H9 (cell line): Measurements from ENCODE around the gene TMEM63C. TPM values are rescaled to one million over a fixed set of nuclear protein-coding genes. Genes with fewer than 3 reads are reported as not detected.

Source experiments
- DNase-seq: peaks from one replicate; pipeline ENCODE4 v3.0.0-alpha.2; 2017
- H2AFZ ChIP-seq: one replicate; pipeline ENCODE4 v1.6.1; 2013; ENCODE audit warnings: mild to moderate bottlenecking, low read length, control low read depth, moderate library complexity
- H2AK5ac ChIP-seq: 2 replicates; pipeline ENCODE4 v1.6.1; 2013; ENCODE audit warnings: low read length, control low read depth, mixed read lengths; ENCODE audit not compliant: insufficient read length
- H2BK120ac ChIP-seq: one replicate; pipeline ENCODE4 v1.6.1; 2013; ENCODE audit warnings: low read depth, mild to moderate bottlenecking, low read length, control low read depth, inconsistent platforms; ENCODE audit not compliant: poor library complexity, severe bottlenecking
- H2BK12ac ChIP-seq: 2 replicates; pipeline ENCODE4 v1.6.1; 2013; ENCODE audit warnings: low read length, control low read depth, mixed read lengths, low read depth; ENCODE audit not compliant: insufficient read length
- H2BK15ac ChIP-seq: 2 replicates; pipeline ENCODE4 v1.6.1; 2013; ENCODE audit warnings: low read depth, low read length, control low read depth
- H2BK20ac ChIP-seq: one replicate; pipeline ENCODE4 v1.6.1; 2013; ENCODE audit warnings: low read depth, mild to moderate bottlenecking, low read length, control low read depth, inconsistent platforms; ENCODE audit not compliant: poor library complexity, severe bottlenecking
- H2BK5ac ChIP-seq: 2 replicates; pipeline ENCODE4 v1.6.1; 2013; ENCODE audit warnings: low read length, control low read depth, mixed read lengths; ENCODE audit not compliant: insufficient read length
- H3K14ac ChIP-seq: 2 replicates; pipeline ENCODE4 v1.6.1; 2013; ENCODE audit warnings: low read length, control low read depth; ENCODE audit not compliant: insufficient read depth
- H3K18ac ChIP-seq: 2 replicates; pipeline ENCODE4 v1.6.1; 2013; ENCODE audit warnings: low read depth, mild to moderate bottlenecking, mixed read lengths, low read length, control low read depth; ENCODE audit not compliant: insufficient read length
- H3K23ac ChIP-seq: 2 replicates; pipeline ENCODE4 v1.6.1; 2013; ENCODE audit warnings: low read length, control low read depth, mixed read lengths, low read depth; ENCODE audit not compliant: insufficient read length
- H3K23me2 ChIP-seq: 2 replicates; pipeline ENCODE4 v1.6.1; 2013; ENCODE audit warnings: low read depth, mild to moderate bottlenecking, mixed read lengths, low read length, control low read depth; ENCODE audit not compliant: insufficient read length, poor library complexity, severe bottlenecking
- H3K27ac ChIP-seq: 2 replicates; pipeline ENCODE4 v1.5.1; 2013; ENCODE audit warnings: low read length, control low read depth, mixed read lengths, low read depth; ENCODE audit not compliant: insufficient read length
- H3K27me3 ChIP-seq: 2 replicates; pipeline ENCODE4 v1.6.1; 2013; ENCODE audit warnings: low read length, control low read depth, inconsistent platforms; ENCODE audit not compliant: insufficient read depth
- H3K4ac ChIP-seq: 2 replicates; pipeline ENCODE4 v1.6.1; 2013; ENCODE audit warnings: low read depth, mild to moderate bottlenecking, control low read depth, inconsistent platforms, low read length, moderate library complexity
- H3K4me1 ChIP-seq: 2 replicates; pipeline ENCODE4 v1.6.1; 2013; ENCODE audit warnings: low read length, control low read depth, inconsistent platforms; ENCODE audit not compliant: insufficient read depth
- H3K4me2 ChIP-seq: 2 replicates; pipeline ENCODE4 v1.6.1; 2013; ENCODE audit warnings: low read length, control low read depth, mixed read lengths; ENCODE audit not compliant: insufficient read length, insufficient read depth
- H3K56ac ChIP-seq: 2 replicates; pipeline ENCODE4 v1.6.1; 2013; ENCODE audit warnings: low read depth, mild to moderate bottlenecking, mixed read lengths, low read length, control low read depth; ENCODE audit not compliant: insufficient read length
- H3K79me1 ChIP-seq: 2 replicates; pipeline ENCODE4 v1.6.1; 2013; ENCODE audit warnings: low read depth, mild to moderate bottlenecking, moderate library complexity, low read length, control low read depth, inconsistent platforms; ENCODE audit not compliant: insufficient read depth, poor library complexity, severe bottlenecking
- H3K79me2 ChIP-seq: 2 replicates; pipeline ENCODE4 v1.6.1; 2013; ENCODE audit warnings: low read length, control low read depth, inconsistent platforms; ENCODE audit not compliant: insufficient read depth
- H3K9ac ChIP-seq: 2 replicates; pipeline ENCODE4 v1.6.1; 2013; ENCODE audit warnings: low read length, control low read depth, mixed read lengths; ENCODE audit not compliant: insufficient read length; ENCODE audit errors: extremely low read depth
- H3K9me3 ChIP-seq: one replicate; pipeline ENCODE4 v1.6.1; 2013; ENCODE audit warnings: low read depth, low read length, inconsistent platforms; ENCODE audit not compliant: control insufficient read depth
- H3T11ph ChIP-seq: one replicate; pipeline ENCODE4 v1.6.1; 2013; ENCODE audit warnings: mild to moderate bottlenecking, low read length, control low read depth, inconsistent platforms
- H4K20me1 ChIP-seq: one replicate; pipeline ENCODE4 v1.6.1; 2013; ENCODE audit not compliant: control insufficient read depth, insufficient read length, insufficient read depth
- H4K5ac ChIP-seq: 2 replicates; pipeline ENCODE4 v1.6.1; 2013; ENCODE audit warnings: low read depth, mild to moderate bottlenecking, mixed read lengths, low read length, control low read depth; ENCODE audit not compliant: insufficient read length
- H4K8ac ChIP-seq: replicated peaks from 2 replicates; pipeline ENCODE4 v1.6.1; 2013; ENCODE audit warnings: low read length, control low read depth, mixed read lengths, low read depth; ENCODE audit not compliant: insufficient read length
- H4K91ac ChIP-seq: 2 replicates; pipeline ENCODE4 v1.6.1; 2013; ENCODE audit warnings: low read depth, mild to moderate bottlenecking, moderate library complexity, mixed read lengths, low read length, control low read depth; ENCODE audit not compliant: insufficient read length
- H3K27ac Mint-ChIP-seq, 3 experiments: 2 replicates in 2 of 3; 3 replicates in 1 of 3; pipeline ENCODE4 v1.8.0; 2020 to 2021; ENCODE audit warnings: mixed read lengths in 3 of 3, mild to moderate bottlenecking in 1 of 3, moderate library complexity in 1 of 3
- H3K27me3 Mint-ChIP-seq: 2 replicates; pipeline ENCODE4 v1.8.0; 2021; ENCODE audit warnings: low read depth, mild to moderate bottlenecking, moderate library complexity, mixed read lengths
- H3K36me3 Mint-ChIP-seq, 3 experiments: 2 replicates in 2 of 3; 3 replicates in 1 of 3; pipeline ENCODE4 v1.8.0; 2020 to 2021; ENCODE audit warnings: low read depth in 3 of 3, mixed read lengths in 3 of 3; ENCODE audit not compliant: insufficient read depth in 1 of 3
- H3K4me1 Mint-ChIP-seq, 2 experiments: 2 replicates each; pipeline ENCODE4 v1.8.0; 2020; ENCODE audit warnings: mixed read lengths in 2 of 2
- H3K4me3 Mint-ChIP-seq, 2 experiments: 2 replicates in 1 of 2; 3 replicates in 1 of 2; pipeline ENCODE4 v1.8.0; 2020 to 2021; ENCODE audit warnings: mild to moderate bottlenecking in 2 of 2, mixed read lengths in 2 of 2, moderate library complexity in 1 of 2
- H3K9me3 Mint-ChIP-seq, 2 experiments: 2 replicates in 1 of 2; 3 replicates in 1 of 2; pipeline ENCODE4 v1.8.0; 2020; ENCODE audit warnings: mild to moderate bottlenecking in 2 of 2, mixed read lengths in 2 of 2, moderate library complexity in 1 of 2
- WGBS: extraction: QIAGEN DNeasy Blood & Tissue Kit; methylation state at CpG from one replicate; pipeline ENCODE4 v1.1.7; 2013; ENCODE audit warnings: missing lambda C conversion rate, low lambda C conversion rate, mixed read lengths; ENCODE audit not compliant: insufficient read length; ENCODE audit errors: extremely low coverage; 5-methylcytosine and 5-hydroxymethylcytosine counted together
- total RNA-seq: library from RNA; stranded (reverse); gene quantifications from 2 replicates; pipeline ENCODE4 v1.2.1, GENCODE V29; 2021
- TF ChIP-seq, protein P1 (sequence below): fragments of 200-600 bp; sonication (generic); conservative IDR thresholded peaks from 3 replicates; pipeline ENCODE4 v1.8.0; 2021; ENCODE audit warnings: antibody characterized with exemption, mild to moderate bottlenecking

The TMEM63C gene
- total RNA-seq, 1 experiment from 2014 or later: 2.2 TPM

DNA sequence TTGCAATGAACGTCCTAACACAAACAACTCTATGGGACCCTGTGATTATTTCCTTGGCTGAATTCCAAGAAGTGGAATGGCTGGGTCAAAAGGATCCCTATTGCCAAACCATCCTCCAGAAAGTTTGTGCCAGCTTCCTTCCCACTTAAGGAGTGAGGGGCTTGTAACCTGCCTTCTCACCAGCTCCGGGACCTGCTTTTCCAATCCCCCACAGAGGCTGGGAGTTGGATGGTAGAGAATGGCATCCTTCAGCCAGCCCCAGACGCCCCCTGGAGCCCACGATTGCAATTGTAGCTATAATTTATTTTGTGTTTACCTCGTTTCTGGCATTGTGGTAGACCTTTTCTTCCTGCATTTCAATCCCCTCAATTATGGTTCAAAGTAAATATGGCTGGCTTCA lies 30.4 kb upstream of the TMEM63C start:
- Histone ChIP-seq H2AK5ac (no peak overlapping the region), H2BK120ac (no peak overlapping the region), H3T11ph (no peak overlapping the region), H3K4me1 (peaks cover 8% of the 10 kb centered on the region; the same call in 1 of the 2 replicates), H3K23me2 (no peaks in the 10 kb centered on the region), H4K91ac (no peak overlapping the region), H3K23ac (no peak overlapping the region), H2BK12ac (no peak overlapping the region), H2BK5ac (no peak overlapping the region), H4K20me1 (no peaks in the 10 kb centered on the region), H2AFZ (no peak overlapping the region), H3K27ac (no peak overlapping the region), H2BK20ac (no peak overlapping the region), H3K79me2 (no peaks in the 10 kb centered on the region), H4K8ac (no peak overlapping the region), H3K18ac (no peak overlapping the region), H3K27me3 (no peaks in the 10 kb centered on the region), H2BK15ac (no peak overlapping the region), H3K9me3 (no peaks in the 10 kb centered on the region), H3K14ac (no peak overlapping the region), H3K79me1 (no peaks in the 10 kb centered on the region), H4K5ac (no peak overlapping the region), H3K4ac (no peak overlapping the region), H3K56ac (no peak overlapping the region), H3K4me2 (no peak overlapping the region), H3K9ac (no peak overlapping the region)
- H3K27ac Mint-ChIP-seq: no peak overlapping the region
- H3K4me3 Mint-ChIP-seq: no peak overlapping the region
- TF ChIP-seq, protein P1, sequence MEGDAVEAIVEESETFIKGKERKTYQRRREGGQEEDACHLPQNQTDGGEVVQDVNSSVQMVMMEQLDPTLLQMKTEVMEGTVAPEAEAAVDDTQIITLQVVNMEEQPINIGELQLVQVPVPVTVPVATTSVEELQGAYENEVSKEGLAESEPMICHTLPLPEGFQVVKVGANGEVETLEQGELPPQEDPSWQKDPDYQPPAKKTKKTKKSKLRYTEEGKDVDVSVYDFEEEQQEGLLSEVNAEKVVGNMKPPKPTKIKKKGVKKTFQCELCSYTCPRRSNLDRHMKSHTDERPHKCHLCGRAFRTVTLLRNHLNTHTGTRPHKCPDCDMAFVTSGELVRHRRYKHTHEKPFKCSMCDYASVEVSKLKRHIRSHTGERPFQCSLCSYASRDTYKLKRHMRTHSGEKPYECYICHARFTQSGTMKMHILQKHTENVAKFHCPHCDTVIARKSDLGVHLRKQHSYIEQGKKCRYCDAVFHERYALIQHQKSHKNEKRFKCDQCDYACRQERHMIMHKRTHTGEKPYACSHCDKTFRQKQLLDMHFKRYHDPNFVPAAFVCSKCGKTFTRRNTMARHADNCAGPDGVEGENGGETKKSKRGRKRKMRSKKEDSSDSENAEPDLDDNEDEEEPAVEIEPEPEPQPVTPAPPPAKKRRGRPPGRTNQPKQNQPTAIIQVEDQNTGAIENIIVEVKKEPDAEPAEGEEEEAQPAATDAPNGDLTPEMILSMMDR: peak; percentile 78
- H3K9me3 Mint-ChIP-seq: peaks cover 0 to 4% of the 10 kb centered on the region in 2 experiments; a peak in 2 of 5 replicates
- DNase-seq: peak; percentile 62
- H3K4me1 Mint-ChIP-seq: peaks cover 34 to 48% of the 10 kb centered on the region in 2 experiments
- H3K36me3 Mint-ChIP-seq: no peaks in the 10 kb centered on the region; a peak in 1 of 7 replicates
- WGBS: no CpG with 5 or more reads among the region's 5 CpGs
- peaks cover 3% of the 10 kb centered on the region for H3K27me3 Mint-ChIP-seq
